HG02642 (cell line): Measurements from ENCODE around the gene SLX4.
A peak's percentile ranks its signal among the peaks of the same experiment; 100 is the strongest.

ENCODE experiments used
- ATAC-seq: cut with Tn5 transposase; IDR thresholded peaks from one replicate; pipeline ENCODE4 v1.9.1; 2021; ENCODE audit warnings: mild to moderate bottlenecking; ENCODE audit not compliant: unreplicated experiment, poor library complexity

SLX4 gene

GRCh38 chr16:3601614-3602319 lies 9.6 kb downstream of the SLX4 start:
- no peak for ATAC-seq

GRCh38 chr16:3599922-3600321 lies 11.5 kb downstream of the SLX4 start:
- ATAC-seq = no peak

GRCh38 chr16:3599121-3599520 lies 12.3 kb downstream of the SLX4 start:
- ATAC-seq = no peak

- no peak for ATAC-seq
Measured at GRCh38 chr16:3598236-3598635, 13.2 kb downstream of the SLX4 start.

- no peak for ATAC-seq
Measured at GRCh38 chr16:3597676-3598075, 13.7 kb downstream of the SLX4 start.

GRCh38 chr16:3597226-3597625 lies 14.2 kb downstream of the SLX4 start:
- no peak for ATAC-seq

- no peak for ATAC-seq
Measured at GRCh38 chr16:3596101-3596861, 15.1 kb downstream of the SLX4 start.

GRCh38 chr16:3595521-3596021 lies 15.8 kb downstream of the SLX4 start:
- no peak for ATAC-seq

- ATAC-seq = no peak
Measured at GRCh38 chr16:3595110-3595486, 16.3 kb downstream of the SLX4 start.

- ATAC-seq = no peak
Measured at GRCh38 chr16:3594316-3595109, 16.9 kb downstream of the SLX4 start.

- ATAC-seq = no peak
Measured at GRCh38 chr16:3592559-3592958, 18.8 kb downstream of the SLX4 start.

GRCh38 chr16:3591991-3592390 lies 19.4 kb downstream of the SLX4 start:
- no peak for ATAC-seq

- no peak for ATAC-seq
Measured at GRCh38 chr16:3591436-3591803, 20.0 kb downstream of the SLX4 start.

GRCh38 chr16:3590736-3591435 lies 20.5 kb downstream of the SLX4 start:
- ATAC-seq = no peak

GRCh38 chr16:3589991-3590701 lies 21.3 kb downstream of the SLX4 start:
- no peak for ATAC-seq

GRCh38 chr16:3589441-3589921 lies 21.9 kb downstream of the SLX4 start:
- no peak for ATAC-seq

- ATAC-seq = no peak
Measured at GRCh38 chr16:3589001-3589400, 22.4 kb downstream of the SLX4 start.

GRCh38 chr16:3587547-3588110 lies 23.8 kb downstream of the SLX4 start:
- peak; percentile 65 for ATAC-seq

GRCh38 chr16:3584412-3584811 lies 27.0 kb downstream of the SLX4 start:
- no peak for ATAC-seq
